GM23338 (cell line): ENCODE results near the gene CNOT11. TPM values are rescaled to one million over a fixed set of nuclear protein-coding genes. Genes with fewer than 3 reads are reported as not detected.

Experiments used
- ATAC-seq: fragments of 200-7000 bp; cut with Tn5 transposase; 3 replicates; pipeline ENCODE4 v1.9.1; 2020
- DNase-seq: peaks from one replicate; pipeline ENCODE4 v3.0.0-alpha.2; 2015; ENCODE audit warnings: low spot score
- H2AFZ ChIP-seq: fragments of 200-600 bp; sonication (generic); 2 replicates; pipeline ENCODE4 v1.8.0; 2016; ENCODE audit warnings: antibody characterized with exemption, mild to moderate bottlenecking, moderate library complexity
- H3F3A ChIP-seq: fragments of 200-600 bp; sonication (generic); replicated peaks from 2 replicates; pipeline ENCODE4 v1.8.0; 2017; ENCODE audit warnings: antibody characterized with exemption, mixed run types, low read depth
- H3K27ac ChIP-seq: fragments of 200-600 bp; sonication (generic); 2 replicates; pipeline ENCODE4 v1.6.1; 2016; ENCODE audit warnings: low read depth
- H3K27me3 ChIP-seq: fragments of 200-600 bp; sonication (generic); 2 replicates; pipeline ENCODE4 v1.8.0; 2016; ENCODE audit warnings: mild to moderate bottlenecking, mixed run types, moderate library complexity; ENCODE audit not compliant: insufficient read depth
- H3K36me3 ChIP-seq: fragments of 200-600 bp; sonication (generic); 2 replicates; pipeline ENCODE4 v1.8.0; 2016; ENCODE audit warnings: mild to moderate bottlenecking; ENCODE audit not compliant: insufficient read depth
- H3K4me1 ChIP-seq: fragments of 200-600 bp; sonication (generic); 2 replicates; pipeline ENCODE4 v1.8.0; 2016; ENCODE audit warnings: mild to moderate bottlenecking, moderate library complexity; ENCODE audit not compliant: insufficient read depth
- H3K4me2 ChIP-seq: fragments of 200-600 bp; sonication (generic); 2 replicates; pipeline ENCODE4 v1.7.1; 2017; ENCODE audit warnings: mixed run types
- H3K4me3 ChIP-seq: fragments of 200-600 bp; sonication (generic); 2 replicates; pipeline ENCODE4 v1.6.1; 2016; ENCODE audit warnings: mixed run types
- H3K79me2 ChIP-seq: fragments of 200-600 bp; sonication (generic); replicated peaks from 2 replicates; pipeline ENCODE4 v1.8.0; 2017; ENCODE audit warnings: mild to moderate bottlenecking; ENCODE audit not compliant: insufficient read depth
- H3K9me2 ChIP-seq: fragments of 200-600 bp; sonication (generic); 2 replicates; pipeline ENCODE4 v1.8.0; 2017; ENCODE audit not compliant: insufficient read depth
- H4K20me1 ChIP-seq: fragments of 200-600 bp; sonication (generic); replicated peaks from 2 replicates; pipeline ENCODE4 v1.8.0; 2017; ENCODE audit warnings: mild to moderate bottlenecking; ENCODE audit not compliant: insufficient read depth
- H3K27ac Mint-ChIP-seq: 2 replicates; pipeline ENCODE4 v1.8.0; 2020; ENCODE audit warnings: inconsistent platforms, mild to moderate bottlenecking, moderate library complexity, mixed read lengths
- H3K27me3 Mint-ChIP-seq: 3 replicates; pipeline ENCODE4 v1.8.0; 2022; ENCODE audit warnings: low read depth, mild to moderate bottlenecking, moderate library complexity, mixed read lengths, inconsistent platforms; ENCODE audit not compliant: insufficient read depth, poor library complexity
- H3K36me3 Mint-ChIP-seq: 3 replicates; pipeline ENCODE4 v1.8.0; 2021; ENCODE audit warnings: low read depth, mild to moderate bottlenecking, inconsistent platforms, moderate library complexity, mixed read lengths
- H3K4me1 Mint-ChIP-seq: 3 replicates; pipeline ENCODE4 v1.8.0; 2020; ENCODE audit warnings: mild to moderate bottlenecking, inconsistent platforms, mixed read lengths
- H3K4me3 Mint-ChIP-seq: 3 replicates; pipeline ENCODE4 v1.8.0; 2021; ENCODE audit warnings: moderate library complexity, mild to moderate bottlenecking, inconsistent platforms, mixed read lengths
- H3K9me3 Mint-ChIP-seq: 3 replicates; pipeline ENCODE4 v1.8.0; 2020; ENCODE audit warnings: moderate library complexity, mild to moderate bottlenecking, inconsistent platforms, mixed read lengths
- CREB1 ChIP-seq: fragments of 250-450 bp; sonication (Bioruptor Pico); IDR thresholded peaks from 2 replicates; pipeline ENCODE4 v1.5.0; 2020; ENCODE audit warnings: low read depth, mild to moderate bottlenecking, moderate library complexity
- CTCF ChIP-seq, 2 experiments: fragments of 200-600 bp in 1 of 2; sonication (generic) in 1 of 2; conservative IDR thresholded peaks; 2 replicates each; pipeline versions ENCODE4 v1.5.1 to v1.6.1; 2016 to 2017; ENCODE audit warnings: antibody characterized with exemption in 2 of 2, low read depth in 2 of 2, mild to moderate bottlenecking in 2 of 2, moderate library complexity in 1 of 2
- EZH2 ChIP-seq: fragments of 200-600 bp; sonication (generic); IDR thresholded peaks from one replicate; pipeline ENCODE4 v1.8.0; 2017; ENCODE audit warnings: antibody characterized with exemption, mild to moderate bottlenecking, low read depth; ENCODE audit not compliant: unreplicated experiment
- EZH2phosphoT487 ChIP-seq: fragments of 200-600 bp; sonication (generic); IDR thresholded peaks from one replicate; pipeline ENCODE4 v1.8.1; 2018; ENCODE audit warnings: antibody characterized with exemption; ENCODE audit not compliant: unreplicated experiment
- JUNB ChIP-seq: IDR thresholded peaks from one replicate; pipeline ENCODE4 v1.6.1; 2016; ENCODE audit warnings: antibody characterized with exemption; ENCODE audit not compliant: unreplicated experiment
- POLR2AphosphoS5 ChIP-seq: IDR thresholded peaks from 2 replicates; pipeline ENCODE4 v1.6.1; 2016; ENCODE audit warnings: antibody characterized with exemption, low read depth
- REST ChIP-seq: IDR thresholded peaks from one replicate; pipeline ENCODE4 v1.6.1; 2018; ENCODE audit warnings: antibody characterized with exemption; ENCODE audit not compliant: unreplicated experiment
- ZNF331 ChIP-seq: fragments of 250-450 bp; sonication (Bioruptor Pico); IDR thresholded peaks from 2 replicates; pipeline ENCODE4 v1.5.0; 2020; ENCODE audit warnings: low read depth, mild to moderate bottlenecking, moderate library complexity
- polyA plus RNA-seq: library from polyadenylated mRNA; unstranded; fragments of >200 nt; fragmentation: Nextera tagmentation; extraction: Ambion mirVana; gene quantifications from 2 replicates; pipeline ENCODE4 v1.2.1, GENCODE V29; 2016
- total RNA-seq: library from RNA; depleted of rRNA; stranded (reverse); fragments of >200 nt; shearing (Covaris generic); gene quantifications from 2 replicates; pipeline ENCODE4 v1.2.3, GENCODE V29; 2014
- TF ChIP-seq, protein P1 (sequence below): IDR thresholded peaks from 2 replicates; pipeline ENCODE4 v1.6.1; 2016; ENCODE audit warnings: antibody characterized with exemption

The CNOT11 gene
- total and polyA plus RNA-seq, 2 experiments from 2014 or later = 34.8 to 74.2 TPM

DNA sequence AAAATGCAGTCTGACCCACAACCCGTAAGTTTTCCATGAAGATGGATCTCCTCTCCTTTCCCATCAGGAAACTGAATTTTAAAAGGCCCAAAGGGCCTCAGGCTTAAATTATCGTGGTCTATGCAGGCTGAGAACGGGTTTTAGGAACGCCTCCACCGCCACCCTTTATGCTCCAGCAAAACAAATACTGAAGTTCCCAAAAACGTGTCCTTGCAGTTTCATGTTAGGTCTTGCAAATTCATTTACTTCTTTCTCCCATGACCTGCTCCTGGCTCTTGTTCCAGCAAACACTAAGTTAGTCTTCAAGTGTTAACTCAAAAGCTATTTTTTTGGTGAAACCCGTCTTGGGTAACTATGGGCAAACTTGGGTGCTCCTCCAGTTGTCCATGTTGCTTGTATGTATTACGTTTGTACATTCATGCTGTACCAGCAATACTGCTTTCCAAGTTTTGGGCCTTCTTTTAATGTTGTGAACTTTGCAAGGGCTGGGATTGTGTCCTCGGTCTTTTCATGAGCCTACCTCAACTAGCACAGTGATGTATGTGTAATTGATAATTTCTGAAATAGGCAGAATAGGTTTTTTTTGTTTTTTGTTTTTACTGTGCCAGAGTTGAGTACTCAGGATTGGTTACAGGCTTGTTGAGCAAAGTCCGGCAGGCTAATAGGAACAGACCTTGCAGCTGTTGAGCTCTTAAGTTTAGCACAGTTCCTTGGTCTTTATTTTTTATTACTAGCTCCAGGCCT is 57.6 kb downstream of the CNOT11 start:
- Histone ChIP-seq H3K27ac (no peak overlapping the region), H3K27me3 (peaks cover 11% of the 10 kb centered on the region), H4K20me1 (peaks cover 24% of the 10 kb centered on the region), H3K4me1 (peaks cover 13% of the 10 kb centered on the region), H3K9me2 (no peaks in the 10 kb centered on the region), H3K4me3 (no peak overlapping the region), H3K4me2 (no peak overlapping the region), H2AFZ (peak overlapping the region; percentile 94), H3K79me2 (peaks cover 32% of the 10 kb centered on the region), H3F3A (no peaks in the 10 kb centered on the region), H3K36me3 (no peaks in the 10 kb centered on the region)
- DNase-seq (no peak), ATAC-seq (no peak)
- Mint-ChIP-seq H3K27me3 (peaks cover 4% of the 10 kb centered on the region), H3K4me1 (peaks cover 29% of the 10 kb centered on the region), H3K36me3 (peaks cover 3% of the 10 kb centered on the region; the same call in 1 of the 3 replicates), H3K27ac (no peak overlapping the region), H3K9me3 (no peaks in the 10 kb centered on the region), H3K4me3 (no peak overlapping the region; the same call in 2 of the 3 replicates)
- TF ChIP-seq CTCF (conservative IDR thresholded peaks at IDR 0.05; ENCODE audit: low read depth in 2 of 2) (no peak), POLR2AphosphoS5 (no peak), CREB1 (CRISPR knock-in tag) (no peak), EZH2phosphoT487 (no peak), EZH2 (no peak)
- TF ChIP-seq, protein P1, sequence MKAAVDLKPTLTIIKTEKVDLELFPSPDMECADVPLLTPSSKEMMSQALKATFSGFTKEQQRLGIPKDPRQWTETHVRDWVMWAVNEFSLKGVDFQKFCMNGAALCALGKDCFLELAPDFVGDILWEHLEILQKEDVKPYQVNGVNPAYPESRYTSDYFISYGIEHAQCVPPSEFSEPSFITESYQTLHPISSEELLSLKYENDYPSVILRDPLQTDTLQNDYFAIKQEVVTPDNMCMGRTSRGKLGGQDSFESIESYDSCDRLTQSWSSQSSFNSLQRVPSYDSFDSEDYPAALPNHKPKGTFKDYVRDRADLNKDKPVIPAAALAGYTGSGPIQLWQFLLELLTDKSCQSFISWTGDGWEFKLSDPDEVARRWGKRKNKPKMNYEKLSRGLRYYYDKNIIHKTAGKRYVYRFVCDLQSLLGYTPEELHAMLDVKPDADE = no peak

DNA sequence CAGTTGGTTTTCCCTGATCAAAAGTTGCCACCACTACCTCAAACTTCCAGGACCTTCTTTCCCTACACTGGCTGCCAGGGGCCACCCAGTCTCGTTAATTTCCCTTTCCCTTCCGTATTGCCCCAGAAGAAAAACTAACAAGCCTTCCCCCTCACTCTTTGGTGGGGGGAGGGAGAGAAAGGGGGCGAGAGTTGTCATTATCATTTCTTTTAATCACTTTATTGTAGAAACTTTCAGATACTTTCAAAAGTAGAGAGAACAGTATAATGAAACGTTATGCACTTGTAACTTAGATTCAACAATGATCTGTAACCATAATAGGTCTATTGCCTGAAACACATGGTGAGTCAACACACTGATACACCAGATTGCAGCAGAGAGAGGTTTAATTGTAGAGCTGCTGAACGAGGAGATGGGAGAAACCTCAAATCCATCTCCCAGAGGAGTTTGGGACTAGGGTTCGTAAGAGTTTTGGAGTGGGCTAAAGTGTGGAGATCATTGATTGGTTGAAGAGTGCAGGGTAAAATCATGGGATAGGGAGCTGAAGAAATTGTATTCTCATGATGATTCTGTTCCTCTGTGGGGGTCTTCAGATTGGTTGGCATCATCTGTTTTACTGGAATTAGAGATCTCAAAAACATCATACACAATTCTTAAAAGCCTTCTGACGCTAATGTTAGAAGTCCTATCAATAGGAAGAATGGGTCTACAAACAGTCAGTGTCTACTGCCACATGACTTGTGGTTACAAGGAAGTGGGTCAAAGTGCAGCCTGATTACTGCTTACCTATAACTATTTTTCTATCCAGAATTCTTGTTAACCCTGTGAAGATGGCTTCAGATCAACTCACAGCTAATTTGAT is 58.4 kb downstream of the CNOT11 start:
- Histone ChIP-seq H4K20me1 (peaks cover 16% of the 10 kb centered on the region), H3K36me3 (no peaks in the 10 kb centered on the region), H3K79me2 (peaks cover 24% of the 10 kb centered on the region), H2AFZ (peak overlapping the region; percentile 87; the same call in 1 of the 2 replicates), H3K9me2 (no peaks in the 10 kb centered on the region), H3K4me1 (peaks cover 13% of the 10 kb centered on the region), H3K4me3 (no peak overlapping the region), H3F3A (no peaks in the 10 kb centered on the region), H3K27me3 (peaks cover 11% of the 10 kb centered on the region), H3K27ac (no peak overlapping the region), H3K4me2 (no peak overlapping the region)
- H3K9me3 Mint-ChIP-seq = no peaks in the 10 kb centered on the region
- DNase-seq = no peak
- no peak overlapping the region for H3K4me3 Mint-ChIP-seq
- peaks cover 4% of the 10 kb centered on the region for H3K27me3 Mint-ChIP-seq
- H3K27ac Mint-ChIP-seq = no peak overlapping the region
- H3K4me1 Mint-ChIP-seq = peaks cover 21% of the 10 kb centered on the region
- no peak for ATAC-seq
- H3K36me3 Mint-ChIP-seq = peaks cover 3% of the 10 kb centered on the region; the same call in 1 of the 3 replicates
- TF ChIP-seq EZH2phosphoT487 = no peak
- no peak for TF ChIP-seq REST
- no peak for TF ChIP-seq JUNB
- no peak for TF ChIP-seq ZNF331 (CRISPR knock-in tag)
